ENCODE data around the gene NPAS3.

DNA sequence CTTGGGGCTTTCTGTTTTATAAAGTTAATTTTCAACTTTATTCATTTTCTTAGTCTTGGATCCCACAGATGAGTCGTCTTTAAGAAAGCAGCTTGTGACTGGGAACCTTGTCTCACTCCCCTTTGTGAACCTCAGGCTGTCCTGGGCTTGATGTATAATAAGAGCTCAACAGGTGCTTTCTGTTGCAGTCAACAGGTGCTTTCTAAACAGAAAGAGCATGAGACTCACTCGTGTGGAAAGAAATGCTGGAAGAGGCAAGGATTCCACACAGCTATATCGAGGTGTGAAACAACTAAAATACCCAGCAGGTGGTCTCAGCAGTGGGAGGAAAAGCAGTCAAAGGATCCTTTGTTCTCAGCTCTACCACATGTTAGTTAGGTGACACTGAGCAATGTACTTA, 613.3 kb downstream of the NPAS3 start:
- no peak for TF ChIP-seq EZH2 (IDR thresholded peaks at IDR 0.05)
- TF ChIP-seq, protein P1, sequence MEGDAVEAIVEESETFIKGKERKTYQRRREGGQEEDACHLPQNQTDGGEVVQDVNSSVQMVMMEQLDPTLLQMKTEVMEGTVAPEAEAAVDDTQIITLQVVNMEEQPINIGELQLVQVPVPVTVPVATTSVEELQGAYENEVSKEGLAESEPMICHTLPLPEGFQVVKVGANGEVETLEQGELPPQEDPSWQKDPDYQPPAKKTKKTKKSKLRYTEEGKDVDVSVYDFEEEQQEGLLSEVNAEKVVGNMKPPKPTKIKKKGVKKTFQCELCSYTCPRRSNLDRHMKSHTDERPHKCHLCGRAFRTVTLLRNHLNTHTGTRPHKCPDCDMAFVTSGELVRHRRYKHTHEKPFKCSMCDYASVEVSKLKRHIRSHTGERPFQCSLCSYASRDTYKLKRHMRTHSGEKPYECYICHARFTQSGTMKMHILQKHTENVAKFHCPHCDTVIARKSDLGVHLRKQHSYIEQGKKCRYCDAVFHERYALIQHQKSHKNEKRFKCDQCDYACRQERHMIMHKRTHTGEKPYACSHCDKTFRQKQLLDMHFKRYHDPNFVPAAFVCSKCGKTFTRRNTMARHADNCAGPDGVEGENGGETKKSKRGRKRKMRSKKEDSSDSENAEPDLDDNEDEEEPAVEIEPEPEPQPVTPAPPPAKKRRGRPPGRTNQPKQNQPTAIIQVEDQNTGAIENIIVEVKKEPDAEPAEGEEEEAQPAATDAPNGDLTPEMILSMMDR (IDR thresholded peaks at IDR 0.05), result no peak
